T-cell (primary cell): ENCODE data around the gene PAX4. TPM values are rescaled to one million over a fixed set of nuclear protein-coding genes. Genes with fewer than 3 reads are reported as not detected.

Source experiments
- ATAC-seq, 4 experiments: fragments of 200-7000 bp in 3 of 4; fragments of 150-1000 bp in 1 of 4; cut with Tn5 transposase; replicated peaks in 1 of 4; 1 replicate in 3 of 4; 2 replicates in 1 of 4; pipeline ENCODE4 v1.10.0; 2021; ENCODE audit warnings: moderate library complexity in 3 of 4, mild to moderate bottlenecking in 2 of 4, moderate number of reproducible peaks in 1 of 4
- CTCF ChIA-PET, 2 donors: fragments of 300-600 bp; sonication (Branson Sonifier 250); formaldehyde crosslinking; loops; one replicate each; lab custom pipeline; 2022; ENCODE audit warnings: antibody characterized with exemption in 2 of 2; lab: Charles Lee
- POLR2A ChIA-PET, 2 donors: fragments of 300-600 bp; sonication (Branson Sonifier 250); formaldehyde crosslinking; loops; one replicate each; lab custom pipeline; 2022; ENCODE audit warnings: antibody characterized with exemption in 2 of 2; lab: Charles Lee
- DNase-seq, 35 experiments: peaks; one replicate each; pipeline versions ENCODE4 v3.0.0 to v3.0.0-alpha.2; 2013 to 2023
- H3K27ac ChIP-seq: one replicate; pipeline ENCODE4 v1.5.1; 2013; ENCODE audit warnings: low read length
- H3K27me3 ChIP-seq, 2 experiments: replicated peaks in 1 of 2; 1 replicate in 1 of 2; 2 replicates in 1 of 2; pipeline versions ENCODE4 v1.6.1 to v1.7.0; 2013; ENCODE audit warnings: low read length in 1 of 2, mixed read lengths in 1 of 2; ENCODE audit not compliant: control insufficient read depth in 2 of 2, insufficient read depth in 2 of 2; ENCODE audit errors: extremely low read depth in 1 of 2
- H3K36me3 ChIP-seq, 2 donors: 1 replicate in 1 of 2; 2 replicates in 1 of 2; pipeline versions ENCODE4 v1.6.1 to v1.7.0; 2013; ENCODE audit warnings: low read length in 1 of 2; ENCODE audit not compliant: control insufficient read depth in 2 of 2, insufficient read depth in 1 of 2; ENCODE audit errors: extremely low read depth in 1 of 2
- H3K4me1 ChIP-seq, 2 experiments: 1 replicate in 1 of 2; 2 replicates in 1 of 2; pipeline versions ENCODE4 v1.6.1 to v1.7.0; 2013; ENCODE audit warnings: low read length in 2 of 2, mixed read lengths in 1 of 2; ENCODE audit not compliant: insufficient read depth in 2 of 2, control insufficient read depth in 1 of 2; ENCODE audit errors: extremely low read depth in 1 of 2
- H3K4me3 ChIP-seq, 2 donors: 1 replicate in 1 of 2; 2 replicates in 1 of 2; pipeline versions ENCODE4 v1.5.1 to v1.7.0; 2013; ENCODE audit warnings: mild to moderate bottlenecking in 2 of 2, low read length in 1 of 2, moderate library complexity in 1 of 2; ENCODE audit not compliant: control insufficient read depth in 1 of 2; ENCODE audit errors: extremely low read depth in 1 of 2
- H3K9me3 ChIP-seq: 2 replicates; pipeline ENCODE4 v1.7.0; 2013
- H3K27ac Mint-ChIP-seq, 2 donors: one replicate each; pipeline ENCODE4 v1.8.0; 2020 to 2021; ENCODE audit warnings: mild to moderate bottlenecking in 2 of 2, mixed read lengths in 2 of 2
- H3K27me3 Mint-ChIP-seq, 2 donors: one replicate each; pipeline ENCODE4 v1.8.0; 2021 to 2022; ENCODE audit warnings: mixed read lengths in 2 of 2
- H3K36me3 Mint-ChIP-seq: one replicate; pipeline ENCODE4 v1.8.0; 2021; ENCODE audit warnings: mixed read lengths
- H3K4me1 Mint-ChIP-seq, 3 donors: one replicate each; pipeline ENCODE4 v1.8.0; 2020 to 2022; ENCODE audit warnings: mixed read lengths in 3 of 3, mild to moderate bottlenecking in 1 of 3
- H3K4me3 Mint-ChIP-seq, 3 donors: one replicate each; pipeline ENCODE4 v1.8.0; 2020 to 2022; ENCODE audit warnings: mild to moderate bottlenecking in 3 of 3, mixed read lengths in 3 of 3, moderate library complexity in 3 of 3
- H3K9me3 Mint-ChIP-seq, 3 donors: one replicate each; pipeline ENCODE4 v1.8.0; 2020 to 2022; ENCODE audit warnings: mixed read lengths in 3 of 3
- WGBS: methylation state at CpG from one replicate; pipeline ENCODE4 v1.1.5; 2013; ENCODE audit warnings: missing lambda C conversion rate; ENCODE audit not compliant: insufficient coverage; 5-methylcytosine and 5-hydroxymethylcytosine counted together
- total RNA-seq, 35 experiments: library from RNA in 6 of 35; stranded (reverse) in 6 of 35; fragments of 120-200 nt in 1 of 35; gene quantifications; one replicate each; pipeline versions ENCODE4 v1.2.1 to v1.2.4 and lab custom pipeline; 2013 to 2026

The PAX4 gene
- total RNA-seq, 5 donors from 2014 or later (not counting 1 experiment from before 2014, with no cell fraction given): not detected

GRCh38 chr7:127595737-127596136 is 22.2 kb downstream of the PAX4 start:
- Histone ChIP-seq H3K4me3 (no peak overlapping the region), H3K9me3 (no peaks in the 10 kb centered on the region), H3K27ac (no peak overlapping the region), H3K36me3 (peaks cover 0 to 13% of the 10 kb centered on the region in 2 donors), H3K27me3 (peaks cover 0 to 5% of the 10 kb centered on the region in 2 experiments), H3K4me1 (no peaks in the 10 kb centered on the region)
- Mint-ChIP-seq H3K27me3 (peaks cover 0 to 2% of the 10 kb centered on the region in 2 donors), H3K27ac (no peak overlapping the region), H3K36me3 (peaks cover 19% of the 10 kb centered on the region), H3K4me1 (peaks cover 0 to 7% (median 5%) of the 10 kb centered on the region in 3 donors), H3K9me3 (no peaks in the 10 kb centered on the region), H3K4me3 (no peak overlapping the region)
- CTCF ChIA-PET: interaction anchor here in 1 of 2 donors (0.5 kb wide), 1 partner anchor 73 kb away, joined by 3 read pairs; no protein-coding TSS in a partner anchor
- DNase-seq (no peak), ATAC-seq (no peak)
- POLR2A ChIA-PET: no interaction called here
- WGBS: 93% methylated on average over 3 of the region's 5 CpGs

- Mint-ChIP-seq H3K9me3 (no peaks in the 10 kb centered on the region), H3K27me3 (peaks cover 0 to 2% of the 10 kb centered on the region in 2 donors), H3K36me3 (peaks cover 18% of the 10 kb centered on the region), H3K4me1 (peaks cover 7 to 15% (median 14%) of the 10 kb centered on the region in 3 donors), H3K4me3 (no peak overlapping the region), H3K27ac (no peak overlapping the region)
- Histone ChIP-seq H3K4me1 (peaks cover 0 to 6% of the 10 kb centered on the region in 2 experiments), H3K36me3 (peaks cover 0 to 21% of the 10 kb centered on the region in 2 donors), H3K27ac (no peak overlapping the region), H3K9me3 (no peaks in the 10 kb centered on the region), H3K4me3 (no peak overlapping the region), H3K27me3 (peaks cover 0 to 5% of the 10 kb centered on the region in 2 experiments)
- ATAC-seq (no peak), DNase-seq (peak in 1 of 35 experiments; percentile 14)
- ChIA-PET CTCF (interaction anchor here in 1 of 2 donors (1.0 kb wide), 1 partner anchor 15 kb away, joined by 3 read pairs; no protein-coding TSS in a partner anchor), POLR2A (interaction anchor here in 1 of 2 donors (0.6 kb wide), 1 partner anchor 229 kb away, joined by 4 read pairs; no protein-coding TSS in a partner anchor)
- no CpG with 5 or more reads among the region's 1 CpG for WGBS
These were observed 23.5 kb downstream of the PAX4 start for GRCh38 chr7:127594490-127594889.

- CTCF ChIA-PET: no interaction called here
- peaks cover 0 to 23% of the 10 kb centered on the region in 2 donors for H3K36me3 ChIP-seq
- Mint-ChIP-seq H3K27me3 (no peaks in the 10 kb centered on the region), H3K9me3 (no peaks in the 10 kb centered on the region), H3K4me1 (peaks cover 17 to 23% (median 23%) of the 10 kb centered on the region in 3 donors), H3K27ac (no peak overlapping the region), H3K36me3 (peaks cover 14% of the 10 kb centered on the region), H3K4me3 (no peak overlapping the region)
- no peak overlapping the region for H3K27ac ChIP-seq
- POLR2A ChIA-PET: no interaction called here
- 85% methylated on average over 3 of the region's 4 CpGs for WGBS
- DNase-seq (no peak), ATAC-seq (no peak)
- no peak overlapping the region for H3K4me3 ChIP-seq
- H3K27me3 ChIP-seq: no peaks in the 10 kb centered on the region
- no peaks in the 10 kb centered on the region for H3K9me3 ChIP-seq
- peaks cover 0 to 22% of the 10 kb centered on the region in 2 experiments for H3K4me1 ChIP-seq
These were observed 25.4 kb downstream of the PAX4 start for GRCh38 chr7:127592550-127592949.

- Mint-ChIP-seq H3K4me1 (peaks cover 25 to 30% (median 25%) of the 10 kb centered on the region in 3 donors), H3K27ac (no peak overlapping the region), H3K36me3 (peaks cover 14% of the 10 kb centered on the region), H3K27me3 (no peaks in the 10 kb centered on the region), H3K9me3 (no peaks in the 10 kb centered on the region), H3K4me3 (peak overlapping the region in 1 of 3 donors; percentile 17)
- no CpG with 5 or more reads among the region's 6 CpGs for WGBS
- H3K27ac ChIP-seq: no peak overlapping the region
- H3K36me3 ChIP-seq: peaks cover 0 to 23% of the 10 kb centered on the region in 2 donors
- ATAC-seq: no peak
- DNase-seq: no peak
- no peak overlapping the region for H3K4me3 ChIP-seq
- CTCF ChIA-PET: no interaction called here
- H3K9me3 ChIP-seq: no peaks in the 10 kb centered on the region
- no peaks in the 10 kb centered on the region for H3K27me3 ChIP-seq
- H3K4me1 ChIP-seq: peaks cover 0 to 25% of the 10 kb centered on the region in 2 experiments
- POLR2A ChIA-PET: interaction anchor here in 1 of 2 donors (0.5 kb wide), 1 partner anchor 482 kb away, joined by 3 read pairs; no protein-coding TSS in a partner anchor
These were observed 26.4 kb downstream of the PAX4 start for GRCh38 chr7:127591591-127591990.

GRCh38 chr7:127591189-127591588 is 26.8 kb downstream of the PAX4 start:
- H3K4me3 Mint-ChIP-seq: no peak overlapping the region
- no peaks in the 10 kb centered on the region for H3K9me3 Mint-ChIP-seq
- DNase-seq (no peak), ATAC-seq (no peak)
- H3K9me3 ChIP-seq: no peaks in the 10 kb centered on the region
- H3K27me3 Mint-ChIP-seq: no peaks in the 10 kb centered on the region
- CTCF ChIA-PET: interaction anchor here in 1 of 2 donors (0.6 kb wide), 1 partner anchor 202 kb away, joined by 3 read pairs; no protein-coding TSS in a partner anchor
- H3K36me3 Mint-ChIP-seq: peaks cover 14% of the 10 kb centered on the region
- H3K4me1 ChIP-seq: peaks cover 0 to 25% of the 10 kb centered on the region in 2 experiments
- POLR2A ChIA-PET: interaction anchor here in 1 of 2 donors (0.5 kb wide), 2 partner anchors 482 to 1270 kb away, joined by 3 to 14 read pairs; no protein-coding TSS in a partner anchor
- no peak overlapping the region for H3K27ac Mint-ChIP-seq
- no peak overlapping the region for H3K27ac ChIP-seq
- WGBS: 96% methylated on average over 7 of the region's 7 CpGs
- peaks cover 29 to 34% (median 29%) of the 10 kb centered on the region in 3 donors for H3K4me1 Mint-ChIP-seq
- no peak overlapping the region for H3K4me3 ChIP-seq
- H3K27me3 ChIP-seq: no peaks in the 10 kb centered on the region
- H3K36me3 ChIP-seq: peaks cover 0 to 23% of the 10 kb centered on the region in 2 donors

GRCh38 chr7:127589896-127590295 is 28.0 kb downstream of the PAX4 start:
- H3K4me1 ChIP-seq: peaks cover 4 to 35% of the 10 kb centered on the region in 2 experiments
- Mint-ChIP-seq H3K27me3 (no peaks in the 10 kb centered on the region), H3K9me3 (no peaks in the 10 kb centered on the region), H3K4me1 (peaks cover 36 to 44% (median 38%) of the 10 kb centered on the region in 3 donors), H3K27ac (no peak overlapping the region), H3K4me3 (peak overlapping the region; percentile 91 to 92 (median 91)), H3K36me3 (peaks cover 14% of the 10 kb centered on the region)
- CTCF ChIA-PET: interaction anchor here in 1 of 2 donors (0.7 kb wide), 2 partner anchors 17 to 330 kb away, joined by 5 to 12 read pairs; no protein-coding TSS in a partner anchor
- no peak for DNase-seq
- no peak overlapping the region for H3K4me3 ChIP-seq
- POLR2A ChIA-PET: no interaction called here
- no peaks in the 10 kb centered on the region for H3K9me3 ChIP-seq
- H3K36me3 ChIP-seq: peaks cover 0 to 23% of the 10 kb centered on the region in 2 donors
- no peak for ATAC-seq
- H3K27ac ChIP-seq: no peak overlapping the region
- H3K27me3 ChIP-seq: no peaks in the 10 kb centered on the region
- WGBS: 100% methylated on average over 2 of the region's 3 CpGs
